Breast epithelium (tissue), 4 donors: ENCODE results near the gene ZBTB44. TPM values are rescaled to one million over a fixed set of nuclear protein-coding genes. Genes with fewer than 3 reads are reported as not detected.

Experiments
- DNase-seq, 2 donors: peaks; one replicate each; pipeline ENCODE4 v3.0.0-alpha.2; 2019; ENCODE audit warnings: low spot score in 2 of 2
- H3K27ac ChIP-seq, 2 donors: fragments of 200-600 bp; sonication (generic) in 1 of 2; one replicate each; pipeline ENCODE4 v1.5.1; 2016 to 2019; ENCODE audit warnings: mild to moderate bottlenecking in 1 of 2
- H3K27me3 ChIP-seq, 2 donors: fragments of 200-600 bp; sonication (generic) in 1 of 2; one replicate each; pipeline versions ENCODE4 v1.5.1 to v1.6.0; 2017 to 2019; ENCODE audit warnings: control low read depth in 1 of 2, mild to moderate bottlenecking in 1 of 2
- H3K36me3 ChIP-seq: fragments of 200-600 bp; one replicate; pipeline ENCODE4 v1.5.1; 2019
- H3K4me1 ChIP-seq, 2 donors: fragments of 200-600 bp; sonication (generic); one replicate each; pipeline ENCODE4 v1.5.1; 2016 to 2019; ENCODE audit warnings: control low read depth in 1 of 2
- H3K4me3 ChIP-seq, 3 donors: fragments of 200-600 bp; sonication (generic); 1 replicate in 2 of 3; 2 replicates in 1 of 3; pipeline ENCODE4 v1.5.1; 2016 to 2019; ENCODE audit warnings: mild to moderate bottlenecking in 3 of 3, moderate library complexity in 2 of 3
- H3K9me3 ChIP-seq, 2 donors: fragments of 200-600 bp; sonication (generic) in 1 of 2; one replicate each; pipeline ENCODE4 v1.5.1; 2016 to 2019; ENCODE audit warnings: control low read depth in 1 of 2
- CTCF ChIP-seq, 3 donors: fragments of 450-650 bp; IDR thresholded peaks; one replicate each; pipeline ENCODE4 v1.5.1; 2016 to 2017; ENCODE audit warnings: antibody characterized with exemption in 3 of 3, mild to moderate bottlenecking in 3 of 3, moderate library complexity in 3 of 3
- POLR2A ChIP-seq: fragments of 450-650 bp; IDR thresholded peaks from one replicate; pipeline ENCODE4 v1.6.1; 2016; ENCODE audit warnings: antibody characterized with exemption, mild to moderate bottlenecking, moderate library complexity
- POLR2AphosphoS5 ChIP-seq, 3 donors: sonication (generic); formaldehyde crosslinking; IDR thresholded peaks; one replicate each; pipeline ENCODE4 v1.6.1; 2017; ENCODE audit warnings: antibody characterized with exemption in 3 of 3
- intact Hi-C: fragments of 100-400 bp; cut with DNase I; formaldehyde crosslinking; loops from one replicate; pipeline ENCODE4 v1.15.1; 2023; ENCODE audit warnings: low total_unique reads
- total RNA-seq, 3 donors: library from RNA; depleted of rRNA; stranded (reverse); fragments of >200 nt; gene quantifications; one replicate each; pipeline ENCODE4 v1.1.0, GENCODE V29; 2016

ZBTB44 gene
- total RNA-seq, 3 donors from 2014 or later: 73.8 to 111 (median 107) TPM

DNA sequence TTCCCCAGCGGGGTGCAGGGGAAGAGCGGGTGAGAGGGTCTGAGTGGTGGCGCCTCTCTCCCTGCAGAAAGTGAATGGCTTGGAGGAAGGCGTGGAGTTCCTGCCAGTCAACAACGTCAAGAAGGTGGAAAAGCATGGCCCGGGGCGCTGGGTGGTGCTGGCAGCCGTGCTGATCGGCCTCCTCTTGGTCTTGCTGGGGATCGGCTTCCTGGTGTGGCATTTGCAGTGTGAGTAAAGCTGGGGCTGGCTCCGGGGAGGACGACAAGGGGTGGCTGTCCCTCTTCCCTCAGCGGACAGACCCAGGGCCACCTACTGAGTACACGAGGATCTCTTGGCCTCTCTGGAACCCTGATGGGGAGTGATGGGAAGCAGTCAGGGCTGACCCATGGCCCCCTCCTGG lies 126.7 kb downstream of the ZBTB44 start:
- TF ChIP-seq CTCF (IDR thresholded peaks at IDR 0.05) (no peak), POLR2AphosphoS5 (IDR thresholded peaks at IDR 0.05) (no peak), POLR2A (no peak)
- Histone ChIP-seq H3K4me1 (no peaks in the 10 kb centered on the region), H3K9me3 (no peaks in the 10 kb centered on the region), H3K27me3 (no peaks in the 10 kb centered on the region), H3K27ac (no peak overlapping the region), H3K4me3 (no peak overlapping the region), H3K36me3 (no peaks in the 10 kb centered on the region)
- no peak for DNase-seq
- intact Hi-C loops: no loop called here

- Histone ChIP-seq H3K27ac (no peak overlapping the region), H3K36me3 (no peaks in the 10 kb centered on the region), H3K9me3 (no peaks in the 10 kb centered on the region), H3K4me1 (no peaks in the 10 kb centered on the region), H3K4me3 (no peak overlapping the region), H3K27me3 (no peaks in the 10 kb centered on the region)
- no peak for DNase-seq
- TF ChIP-seq CTCF (IDR thresholded peaks at IDR 0.05) (no peak), POLR2A (no peak), POLR2AphosphoS5 (IDR thresholded peaks at IDR 0.05) (no peak)
- intact Hi-C loops: no loop called here
These were observed 127.6 kb downstream of the ZBTB44 start for GRCh38 chr11:130187096-130187495.

- TF ChIP-seq POLR2A: no peak
- TF ChIP-seq CTCF (IDR thresholded peaks at IDR 0.05): no peak
- TF ChIP-seq POLR2AphosphoS5 (IDR thresholded peaks at IDR 0.05): no peak
- Histone ChIP-seq H3K27ac (no peak overlapping the region), H3K36me3 (no peaks in the 10 kb centered on the region), H3K9me3 (no peaks in the 10 kb centered on the region), H3K4me3 (no peak overlapping the region), H3K27me3 (no peaks in the 10 kb centered on the region), H3K4me1 (peaks cover 0 to 8% of the 10 kb centered on the region in 2 donors)
- DNase-seq: no peak
- intact Hi-C loops: no loop called here
These were observed 130.7 kb downstream of the ZBTB44 start for GRCh38 chr11:130183878-130184610.

DNA sequence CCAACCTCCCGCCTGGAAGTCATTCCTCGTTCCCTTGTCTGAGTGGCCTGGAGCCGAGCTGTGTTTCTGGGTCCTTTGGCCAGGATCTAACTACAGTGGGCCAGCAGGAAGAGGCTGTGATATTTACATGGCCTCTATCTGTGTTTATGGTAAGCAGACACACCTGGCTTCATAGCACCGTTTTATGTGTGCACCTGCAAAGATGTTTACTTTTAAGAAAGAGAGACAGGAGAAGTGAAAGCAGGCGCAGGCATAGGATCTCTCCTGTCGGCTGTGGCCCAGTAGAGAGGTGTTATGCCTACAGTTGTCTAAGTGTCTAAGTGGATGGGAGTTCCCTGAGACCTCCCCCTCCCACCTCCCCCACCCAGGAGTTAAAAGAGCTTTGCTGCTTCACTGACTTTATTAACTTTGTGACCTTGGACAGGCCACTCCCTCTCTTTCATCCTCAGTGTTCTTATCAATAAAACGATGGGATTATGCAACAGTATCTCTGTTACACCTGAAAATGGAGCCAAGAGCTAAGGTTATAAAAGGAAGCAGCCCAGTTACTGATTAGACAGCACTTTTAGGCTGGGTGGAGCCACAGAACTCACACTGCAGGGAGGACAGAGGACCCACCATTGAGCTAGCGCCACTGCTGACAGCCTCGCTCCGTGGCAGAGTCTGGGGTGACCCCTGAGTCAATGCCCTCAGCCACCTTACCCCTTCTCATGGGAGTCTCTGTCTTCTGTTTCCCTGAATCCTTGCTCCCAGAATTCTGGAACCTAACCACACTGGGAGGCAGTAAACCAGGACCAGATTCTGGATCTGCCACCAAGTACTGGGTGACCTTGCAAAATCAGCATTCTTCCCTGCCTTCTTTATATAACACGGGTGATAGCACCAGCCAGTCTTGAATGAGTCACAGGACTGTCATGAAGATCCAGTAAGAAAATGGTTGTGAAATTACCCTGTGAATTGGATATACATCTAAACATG lies 133.1 kb downstream of the ZBTB44 start:
- H3K9me3 ChIP-seq: no peaks in the 10 kb centered on the region
- intact Hi-C loops: no loop called here
- no peak overlapping the region for H3K4me3 ChIP-seq
- no peak for DNase-seq
- peaks cover 0 to 12% of the 10 kb centered on the region in 2 donors for H3K4me1 ChIP-seq
- no peak for TF ChIP-seq POLR2AphosphoS5 (IDR thresholded peaks at IDR 0.05)
- no peak for TF ChIP-seq CTCF (IDR thresholded peaks at IDR 0.05)
- no peak for TF ChIP-seq POLR2A
- H3K36me3 ChIP-seq: no peaks in the 10 kb centered on the region
- peak overlapping the region; percentile 52 to 73 for H3K27ac ChIP-seq
- no peaks in the 10 kb centered on the region for H3K27me3 ChIP-seq

DNA sequence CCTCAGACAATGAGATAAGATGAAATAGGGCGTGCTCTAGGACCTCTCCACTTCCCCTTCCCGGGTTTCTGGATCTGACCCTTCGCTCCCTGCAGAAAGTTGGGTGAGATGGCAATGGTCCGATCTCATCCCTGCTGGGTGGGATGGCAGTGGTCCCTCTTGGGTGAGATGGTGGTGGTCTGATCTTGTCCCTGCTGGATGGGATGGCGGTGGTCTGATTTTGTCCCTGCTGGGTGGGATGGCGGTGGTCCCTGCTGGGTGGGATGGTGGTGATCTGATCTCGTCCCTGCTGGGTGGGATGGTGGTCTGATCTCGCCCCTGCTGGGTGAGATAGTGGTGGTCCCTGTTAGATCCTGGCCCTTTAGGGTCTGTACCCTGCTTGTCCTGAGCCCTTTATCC lies 133.8 kb downstream of the ZBTB44 start:
- H3K4me1 ChIP-seq: peaks cover 0 to 12% of the 10 kb centered on the region in 2 donors
- H3K36me3 ChIP-seq: no peaks in the 10 kb centered on the region
- peak overlapping the region; percentile 52 to 73 for H3K27ac ChIP-seq
- no peak for TF ChIP-seq POLR2AphosphoS5 (IDR thresholded peaks at IDR 0.05)
- TF ChIP-seq POLR2A: no peak
- TF ChIP-seq CTCF (IDR thresholded peaks at IDR 0.05): no peak
- DNase-seq: no peak
- H3K9me3 ChIP-seq: no peaks in the 10 kb centered on the region
- no peaks in the 10 kb centered on the region for H3K27me3 ChIP-seq
- H3K4me3 ChIP-seq: no peak overlapping the region
- intact Hi-C loops: no loop called here
